Spinal cord (tissue), 10 donors: ENCODE measurements around the gene NFATC3. TPM values are rescaled to one million over a fixed set of nuclear protein-coding genes. Genes with fewer than 3 reads are reported as not detected.

ENCODE experiments used
- DNase-seq, 6 donors: peaks; one replicate each; pipeline versions ENCODE4 v3.0.0 to v3.0.0-alpha.2; 2013 to 2015; ENCODE audit warnings: low spot score in 6 of 6, low read depth in 4 of 6
- H3K27ac ChIP-seq: one replicate; pipeline ENCODE4 v1.5.1; 2013; ENCODE audit warnings: low read depth, low read length, control low read depth
- H3K27me3 ChIP-seq: one replicate; pipeline ENCODE4 v1.6.1; 2013; ENCODE audit warnings: low read length; ENCODE audit not compliant: control insufficient read depth, insufficient read depth
- H3K36me3 ChIP-seq: one replicate; pipeline ENCODE4 v1.6.1; 2013; ENCODE audit warnings: low read length; ENCODE audit not compliant: control insufficient read depth, insufficient read depth
- H3K4me1 ChIP-seq: one replicate; pipeline ENCODE4 v1.6.1; 2013; ENCODE audit warnings: low read length; ENCODE audit not compliant: control insufficient read depth, insufficient read depth
- H3K4me3 ChIP-seq: one replicate; pipeline ENCODE4 v1.5.1; 2013; ENCODE audit warnings: low read depth, low read length, control low read depth
- H3K9me3 ChIP-seq: one replicate; pipeline ENCODE4 v1.6.1; 2013; ENCODE audit warnings: low read length; ENCODE audit not compliant: control insufficient read depth, insufficient read depth
- WGBS: methylation state at CpG from one replicate; pipeline ENCODE4 v1.1.5; 2013; ENCODE audit warnings: missing lambda C conversion rate; ENCODE audit not compliant: insufficient coverage; 5-methylcytosine and 5-hydroxymethylcytosine counted together
- polyA plus RNA-seq, 2 donors: library from polyadenylated mRNA; unstranded; fragments of 120-200 nt; gene quantifications; one replicate each; pipeline ENCODE4 v1.2.1, GENCODE V29; 2013; ENCODE audit not compliant: insufficient read length in 2 of 2
- total RNA-seq, 2 donors: library from RNA; depleted of rRNA in 1 of 2; stranded (reverse); fragments of 120-200 nt in 1 of 2; fragments of >200 nt in 1 of 2; gene quantifications; one replicate each; pipeline versions ENCODE4 v1.2.3 to v1.2.4, GENCODE V29; 2013 to 2014
- donor health status: healthy.

NFATC3 gene
- total and polyA plus RNA-seq, 4 donors = 15.1 to 36.7 (median 20.8) TPM

- 100% methylated on average over 3 of the region's 13 CpGs for WGBS
- Histone ChIP-seq H3K9me3 (no peaks in the 10 kb centered on the region), H3K27me3 (no peaks in the 10 kb centered on the region), H3K4me3 (no peak overlapping the region), H3K36me3 (peaks cover 55% of the 10 kb centered on the region), H3K27ac (no peak overlapping the region), H3K4me1 (peaks cover 31% of the 10 kb centered on the region)
- no peak for DNase-seq
Observed at GRCh38 chr16:68079626-68080344, 5.4 kb upstream of the NFATC3 start.

GRCh38 chr16:68081861-68082628 lies 3.1 kb upstream of the NFATC3 start:
- Histone ChIP-seq H3K4me1 (peaks cover 33% of the 10 kb centered on the region), H3K9me3 (no peaks in the 10 kb centered on the region), H3K27ac (no peak overlapping the region), H3K36me3 (peaks cover 33% of the 10 kb centered on the region), H3K4me3 (no peak overlapping the region), H3K27me3 (no peaks in the 10 kb centered on the region)
- DNase-seq = no peak

- no CpG with 5 or more reads among the region's 2 CpGs for WGBS
- no peak for DNase-seq
- no peaks in the 10 kb centered on the region for H3K27me3 ChIP-seq
- H3K9me3 ChIP-seq = no peaks in the 10 kb centered on the region
- H3K4me3 ChIP-seq = no peak overlapping the region
- H3K4me1 ChIP-seq = peaks cover 33% of the 10 kb centered on the region
- H3K27ac ChIP-seq = no peak overlapping the region
- peaks cover 28% of the 10 kb centered on the region for H3K36me3 ChIP-seq
Observed at GRCh38 chr16:68082629-68083238, 2.4 kb upstream of the NFATC3 start.

- H3K36me3 ChIP-seq = peaks cover 22% of the 10 kb centered on the region
- no peaks in the 10 kb centered on the region for H3K27me3 ChIP-seq
- no peak for DNase-seq
- H3K9me3 ChIP-seq = no peaks in the 10 kb centered on the region
- peak overlapping the region; percentile 99 for H3K27ac ChIP-seq
- 81% methylated on average over 4 of the region's 4 CpGs for WGBS
- no peak overlapping the region for H3K4me3 ChIP-seq
- H3K4me1 ChIP-seq = peaks cover 33% of the 10 kb centered on the region
Observed at GRCh38 chr16:68083239-68083781, 1.9 kb upstream of the NFATC3 start.

GRCh38 chr16:68083861-68084503 lies 1.2 kb upstream of the NFATC3 start:
- Histone ChIP-seq H3K27me3 (no peaks in the 10 kb centered on the region), H3K27ac (peak overlapping the region; percentile 99), H3K9me3 (no peaks in the 10 kb centered on the region), H3K4me1 (peaks cover 36% of the 10 kb centered on the region), H3K4me3 (peak overlapping the region; percentile 77), H3K36me3 (peaks cover 15% of the 10 kb centered on the region)
- DNase-seq = peak in 2 of 6 donors; percentile 50 to 51
- 21% methylated on average over 17 of the region's 21 CpGs for WGBS

- H3K36me3 ChIP-seq = peaks cover 8% of the 10 kb centered on the region
- no peaks in the 10 kb centered on the region for H3K9me3 ChIP-seq
- no peaks in the 10 kb centered on the region for H3K27me3 ChIP-seq
- peaks cover 33% of the 10 kb centered on the region for H3K4me1 ChIP-seq
- under 1% methylated on average over 27 of the region's 45 CpGs for WGBS
- H3K27ac ChIP-seq = peak overlapping the region; percentile 99
- DNase-seq = peak; percentile 88 to 99 (median 94)
- peak overlapping the region; percentile 77 for H3K4me3 ChIP-seq
Observed at GRCh38 chr16:68084504-68085258, 489 bp upstream of the NFATC3 start.

GRCh38 chr16:68086336-68086841 lies 1.2 kb downstream of the NFATC3 start:
- H3K9me3 ChIP-seq = no peaks in the 10 kb centered on the region
- WGBS = no CpG with 5 or more reads among the region's 6 CpGs
- H3K4me3 ChIP-seq = peak overlapping the region; percentile 81
- H3K27me3 ChIP-seq = no peaks in the 10 kb centered on the region
- peak overlapping the region; percentile 88 for H3K27ac ChIP-seq
- peaks cover 24% of the 10 kb centered on the region for H3K4me1 ChIP-seq
- DNase-seq = peak in 2 of 6 donors; percentile 35 to 54
- no peaks in the 10 kb centered on the region for H3K36me3 ChIP-seq

- H3K36me3 ChIP-seq = no peaks in the 10 kb centered on the region
- H3K9me3 ChIP-seq = no peaks in the 10 kb centered on the region
- WGBS = no CpG with 5 or more reads among the region's 6 CpGs
- peaks cover 24% of the 10 kb centered on the region for H3K4me1 ChIP-seq
- no peaks in the 10 kb centered on the region for H3K27me3 ChIP-seq
- peak overlapping the region; percentile 81 for H3K4me3 ChIP-seq
- DNase-seq = peak in 1 of 6 donors; percentile 7
- peak overlapping the region; percentile 88 for H3K27ac ChIP-seq
Observed at GRCh38 chr16:68086860-68087268, 1.7 kb downstream of the NFATC3 start.
